Ovary (tissue), 9 donors: ENCODE results near the gene FBXL7. TPM values are rescaled to one million over a fixed set of nuclear protein-coding genes. Genes with fewer than 3 reads are reported as not detected.

ENCODE experiments used
- DNase-seq, 5 donors: peaks; one replicate each; pipeline ENCODE4 v3.0.0-alpha.2; 2019 to 2020
- H3K27ac ChIP-seq, 2 donors: fragments of 200-600 bp; one replicate each; pipeline versions ENCODE4 v1.5.1 to v1.8.0; 2019 to 2022
- H3K27me3 ChIP-seq: fragments of 200-600 bp; one replicate; pipeline ENCODE4 v1.8.0; 2022
- H3K36me3 ChIP-seq: fragments of 200-600 bp; sonication (generic); one replicate; pipeline ENCODE4 v1.5.1; 2019
- H3K4me1 ChIP-seq: one replicate; pipeline ENCODE4 v1.8.1; 2013; ENCODE audit warnings: mild to moderate bottlenecking, moderate library complexity; ENCODE audit not compliant: insufficient read depth
- H3K4me3 ChIP-seq: fragments of 200-600 bp; sonication (generic); one replicate; pipeline ENCODE4 v1.5.1; 2017
- H3K9me3 ChIP-seq, 2 donors: fragments of 200-600 bp in 1 of 2; sonication (generic) in 1 of 2; one replicate each; pipeline versions ENCODE4 v1.5.1 to v1.8.1; 2013 to 2019; ENCODE audit warnings: mild to moderate bottlenecking in 1 of 2, moderate library complexity in 1 of 2
- CTCF ChIP-seq, 3 donors: fragments of 450-650 bp in 2 of 3; fragments of 200-600 bp in 1 of 3; IDR thresholded peaks; one replicate each; pipeline versions ENCODE4 v1.5.1 to v1.8.0; 2016 to 2022; ENCODE audit warnings: antibody characterized with exemption in 3 of 3, mild to moderate bottlenecking in 1 of 3
- EP300 ChIP-seq: sonication (generic); formaldehyde crosslinking; IDR thresholded peaks from one replicate; pipeline ENCODE4 v1.6.1; 2017; ENCODE audit warnings: antibody characterized with exemption
- POLR2A ChIP-seq: fragments of 450-650 bp; IDR thresholded peaks from one replicate; pipeline ENCODE4 v1.6.1; 2017; ENCODE audit warnings: antibody characterized with exemption, mild to moderate bottlenecking, moderate library complexity
- WGBS, 3 donors: extraction: QIAGEN DNeasy Blood & Tissue Kit in 1 of 3; methylation state at CpG; one replicate each; pipeline versions ENCODE4 v1.1.5 to v1.1.7; 2013 to 2017; 5-methylcytosine and 5-hydroxymethylcytosine counted together
- intact Hi-C, 4 donors: fragments of 100-400 bp; cut with DNase I; formaldehyde crosslinking; loops; one replicate each; pipeline versions ENCODE4 v1.11.0 to v1.15.1; 2022 to 2023
- polyA plus RNA-seq, 2 donors: library from polyadenylated mRNA; stranded (reverse); fragments of 200-250 nt in 1 of 2; fragments of 350-450 nt in 1 of 2; fragmentation: Illumina TruSeq in 1 of 2; extraction: RNeasy Lipid Tissue Mini Kit (QIAGEN cat#74804) in 1 of 2; gene quantifications; one replicate each; pipeline ENCODE4 v1.2.3, GENCODE V29; 2013 to 2014
- total RNA-seq, 7 donors: library from RNA; depleted of rRNA in 2 of 7; stranded (reverse); fragments of >200 nt in 2 of 7; fragmentation: NEBNext Ultra II Directional in 3 of 7; extraction: Animal tissue kit (Norgen Biotek cat#: 25700) in 3 of 7; gene quantifications; one replicate each; pipeline versions ENCODE4 v1.1.0 to v1.2.4, GENCODE V29; 2016 to 2023
- donor health status: DM: no; HTN: no; CAD: no; lungs with moderate emphysema.
- donor health status: DM: no; HTN: no; CAD: no.
- donor health status: Bipolar disorder and iron deficiency.
- donor health status: DM: yes; HTN: yes; CAD: no.
- donor health status: DM: no; HTN: no; CAD: no.
- donor health status: DM: yes; HTN: yes; CAD: no.

The FBXL7 gene
- total and polyA plus RNA-seq, 9 donors = 21.1 to 40.9 (median 29.2) TPM

- Histone ChIP-seq H3K4me1 (no peaks in the 10 kb centered on the region), H3K4me3 (no peak overlapping the region), H3K36me3 (no peaks in the 10 kb centered on the region), H3K9me3 (no peaks in the 10 kb centered on the region), H3K27me3 (no peaks in the 10 kb centered on the region), H3K27ac (no peak overlapping the region)
- intact Hi-C loops = no loop called here
- no peak for DNase-seq
- TF ChIP-seq EP300 = no peak
- no peak for TF ChIP-seq CTCF (IDR thresholded peaks at IDR 0.05)
- no peak for TF ChIP-seq POLR2A
- 57 to 72% (median 65%) methylated on average over 6 of the region's 6 CpGs for WGBS, 3 donors
Observed at GRCh38 chr5:15966066-15966640, 466.2 kb downstream of the FBXL7 start.

GRCh38 chr5:15966651-15967050 is 466.7 kb downstream of the FBXL7 start:
- H3K4me1 ChIP-seq = no peaks in the 10 kb centered on the region
- no peaks in the 10 kb centered on the region for H3K27me3 ChIP-seq
- no peak for TF ChIP-seq POLR2A
- no peak for TF ChIP-seq EP300
- no peak for TF ChIP-seq CTCF (IDR thresholded peaks at IDR 0.05)
- H3K36me3 ChIP-seq = no peaks in the 10 kb centered on the region
- intact Hi-C loops = no loop called here
- no peak for DNase-seq
- no peak overlapping the region for H3K27ac ChIP-seq
- H3K9me3 ChIP-seq = no peaks in the 10 kb centered on the region
- H3K4me3 ChIP-seq = no peak overlapping the region

- no peaks in the 10 kb centered on the region for H3K27me3 ChIP-seq
Observed at GRCh38 chr5:15968993-15969392, 469.0 kb downstream of the FBXL7 start.

GRCh38 chr5:15977851-15978250 is 477.9 kb downstream of the FBXL7 start:
- Histone ChIP-seq H3K27me3 (no peaks in the 10 kb centered on the region), H3K4me1 (no peaks in the 10 kb centered on the region), H3K36me3 (no peaks in the 10 kb centered on the region), H3K4me3 (no peak overlapping the region), H3K9me3 (no peaks in the 10 kb centered on the region), H3K27ac (no peak overlapping the region)
- TF ChIP-seq POLR2A = no peak
- no peak for TF ChIP-seq EP300
- no peak for TF ChIP-seq CTCF (IDR thresholded peaks at IDR 0.05)
- DNase-seq = no peak
- intact Hi-C loops = no loop called here
- 14 to 35% (median 33%) methylated on average over 4 of the region's 4 CpGs for WGBS, 3 donors

More at GRCh38 chr5:15968993-15969392, 469.0 kb downstream of the FBXL7 start:
- no peaks in the 10 kb centered on the region for H3K36me3 ChIP-seq
- H3K4me1 ChIP-seq = no peaks in the 10 kb centered on the region
- TF ChIP-seq CTCF (IDR thresholded peaks at IDR 0.05) (no peak), POLR2A (no peak), EP300 (no peak)
- no peak for DNase-seq
- intact Hi-C loops = no loop called here
- no peak overlapping the region for H3K27ac ChIP-seq
- WGBS, 3 donors = 77 to 83% (median 79%) methylated on average over 4 of the region's 4 CpGs
- H3K9me3 ChIP-seq = no peaks in the 10 kb centered on the region
- H3K4me3 ChIP-seq = no peak overlapping the region
